NCI-H146 (cell line): Measurements from ENCODE around the gene GJC3.
"Not testable (repeated sequence)": the region's sequence is repeated elsewhere in the genome, so short reads cannot be mapped to it uniquely, and the experiment has no call there.

ENCODE experiments used
- DNase-seq: peaks from one replicate; lab custom pipeline; 2025; lab: John Stamatoyannopoulos, UW

GJC3 gene

DNA sequence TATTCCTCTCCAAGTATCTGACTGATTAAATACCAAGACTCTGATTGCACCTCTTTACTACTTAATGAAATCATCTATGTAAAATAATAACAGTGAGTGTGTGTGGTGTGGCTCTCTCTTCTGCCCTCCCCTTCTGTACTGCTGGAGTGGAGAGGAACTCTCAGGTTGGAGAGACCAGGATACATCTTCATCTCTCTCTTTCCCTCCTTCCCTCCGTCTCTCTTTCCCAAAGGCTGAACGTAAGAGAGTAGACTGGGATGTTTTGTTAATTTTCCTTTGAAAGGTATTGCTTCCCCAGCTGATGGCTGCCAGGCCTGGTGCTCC, 272 bp upstream of the GJC3 start:
- DNase-seq, result no peak

DNA sequence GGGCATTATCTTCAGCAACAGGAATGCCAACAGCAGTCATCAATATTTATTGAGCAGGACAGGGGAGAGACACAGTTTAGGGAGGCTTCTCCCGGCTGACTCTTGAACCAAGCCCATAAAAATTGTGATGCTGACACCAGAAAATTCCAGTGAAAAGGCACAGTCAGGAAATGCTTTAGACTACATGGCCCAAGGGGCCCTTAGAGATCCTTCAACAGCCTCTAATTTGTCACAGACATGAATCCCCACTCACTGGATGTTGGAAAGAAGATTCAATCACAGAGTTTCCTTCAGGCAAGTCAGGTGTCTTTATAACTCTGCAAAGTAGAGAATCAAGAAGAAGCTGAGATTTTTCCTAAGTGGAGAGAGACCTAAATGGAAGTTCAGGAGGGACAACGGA, 1.2 kb downstream of the GJC3 start:
- no peak for DNase-seq

DNA sequence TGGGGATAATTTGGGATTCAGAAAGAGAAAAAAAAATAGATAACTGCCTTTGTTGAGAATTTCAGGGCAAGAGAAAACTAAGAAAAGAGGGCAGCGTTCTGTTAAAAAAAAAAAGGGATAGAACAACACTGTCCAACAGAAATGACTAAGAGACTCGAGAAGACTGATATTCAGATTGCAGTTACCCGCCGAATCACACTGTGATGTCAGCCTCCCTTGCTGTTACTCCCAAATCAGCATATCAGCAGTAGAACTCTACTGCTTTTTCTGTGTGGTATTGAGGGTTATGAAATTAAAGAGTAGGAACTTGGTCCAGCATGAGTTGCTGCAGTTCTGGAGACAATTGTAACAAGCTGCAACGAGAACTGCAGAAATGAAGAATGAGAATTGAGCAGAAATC, 1.9 kb downstream of the GJC3 start:
- no peak for DNase-seq

DNA sequence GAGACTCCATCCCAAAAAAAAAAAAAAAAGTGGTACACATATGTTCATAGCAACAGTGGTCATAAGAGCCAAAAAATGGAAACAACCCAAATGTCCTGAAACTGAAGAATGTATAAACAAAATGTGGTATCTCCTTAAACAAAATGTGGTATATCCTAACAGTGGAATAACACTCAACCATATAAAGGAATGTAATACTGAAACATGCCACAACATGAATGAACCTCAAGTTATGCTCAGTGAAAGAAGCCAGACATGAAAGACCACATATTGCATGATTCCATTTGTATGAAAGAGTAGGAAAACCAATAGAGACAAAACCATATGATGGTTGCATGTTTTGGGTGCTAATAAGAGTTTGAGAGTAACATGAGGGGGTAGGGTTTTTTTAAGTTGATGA, 3.1 kb downstream of the GJC3 start:
- no peak for DNase-seq

DNA sequence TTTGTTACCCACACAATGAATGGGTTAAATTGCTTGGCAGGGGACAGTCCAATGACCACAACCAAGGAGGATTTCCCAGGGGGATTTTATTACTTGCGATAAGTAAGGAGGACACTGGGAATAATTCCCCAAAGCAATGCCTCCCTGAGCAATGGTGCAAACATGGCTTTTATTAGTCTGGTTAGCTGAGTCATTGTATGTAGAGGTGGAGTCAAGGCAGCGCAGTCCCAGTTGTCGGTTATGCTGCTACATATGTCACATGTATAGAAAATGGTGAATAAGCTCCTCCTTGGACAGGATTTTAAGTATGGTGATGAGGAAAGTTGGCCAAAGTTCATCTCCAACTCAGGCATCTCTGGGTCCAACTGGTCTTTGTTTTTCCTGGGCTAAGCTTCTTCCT, 6.2 kb downstream of the GJC3 start:
- no peak for DNase-seq

DNA sequence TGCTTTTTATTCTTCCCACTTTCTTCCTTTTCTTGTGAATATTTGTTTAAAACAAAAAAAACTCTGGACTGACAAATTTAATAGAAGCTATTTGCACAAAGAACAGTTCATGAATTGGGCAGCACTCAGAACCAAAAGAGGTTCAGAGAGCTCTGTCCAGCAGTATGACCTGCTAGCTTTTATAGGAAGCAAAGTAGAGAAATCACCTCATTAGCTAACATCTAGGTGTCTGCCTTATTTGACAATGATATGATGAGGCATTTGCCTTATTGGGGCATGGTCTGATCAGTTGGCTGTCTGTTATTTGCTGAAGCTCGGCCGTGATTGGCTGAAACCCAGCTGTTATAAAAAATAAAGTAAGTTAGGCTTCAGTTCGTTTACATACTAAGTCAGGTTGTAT, 9.3 kb downstream of the GJC3 start:
- DNase-seq, result no peak

DNA sequence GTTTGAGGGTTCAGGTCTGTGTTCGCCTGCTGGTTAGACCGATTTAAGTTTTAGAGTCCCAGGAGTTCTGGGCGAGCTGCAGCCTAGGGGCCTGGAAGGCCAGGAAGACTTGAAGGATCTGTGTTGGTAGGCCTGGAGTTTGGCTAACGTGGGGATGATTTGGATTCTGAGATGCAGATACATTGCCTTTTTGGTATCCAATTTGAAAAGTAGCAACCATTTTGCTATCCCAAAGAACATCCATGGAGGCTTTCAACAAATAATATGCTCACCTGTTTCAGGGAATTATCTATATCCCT, 9.7 kb downstream of the GJC3 start:
- no peak for DNase-seq

DNA sequence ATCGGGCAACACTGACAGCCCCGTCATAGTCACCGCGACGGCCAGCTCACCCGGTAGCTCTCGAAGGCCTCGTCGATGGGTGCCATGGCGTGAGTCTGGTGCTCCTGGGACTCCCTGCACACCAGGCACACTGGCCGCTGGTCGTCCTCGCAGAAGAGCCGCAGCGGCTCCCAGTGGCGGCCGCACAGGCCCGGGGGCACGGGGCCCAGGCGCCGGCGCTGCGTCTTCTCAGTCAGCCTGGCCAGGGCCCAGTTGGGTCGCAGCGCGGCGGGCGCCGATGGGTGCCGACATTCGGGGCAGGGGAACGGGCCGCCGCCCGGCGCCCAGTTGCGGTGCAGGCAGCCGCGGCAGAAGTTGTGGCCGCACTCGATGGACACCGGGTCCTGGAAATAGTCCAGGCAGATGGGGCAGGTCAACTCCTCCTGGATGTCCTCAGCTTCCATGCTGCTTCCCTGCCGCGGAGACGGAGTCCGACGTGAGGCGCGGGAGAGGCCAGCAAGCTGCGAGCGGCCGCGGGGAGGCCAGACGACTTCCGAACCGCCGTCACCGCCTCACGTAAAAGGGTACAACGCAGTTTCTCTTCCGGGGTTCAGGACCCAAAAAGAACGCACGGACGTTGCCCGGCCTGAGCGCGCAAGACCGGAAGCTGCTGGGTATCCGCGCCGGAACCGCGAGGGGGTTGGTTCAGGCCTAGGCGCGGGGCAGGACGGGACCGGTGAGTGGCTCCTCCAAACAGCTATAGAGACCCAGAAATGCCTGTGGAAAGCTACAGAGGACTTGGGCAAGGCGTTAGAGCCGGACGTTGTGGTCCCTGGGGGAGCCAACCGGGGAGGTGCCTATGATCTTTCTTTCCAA, 10.2 kb downstream of the GJC3 start, which contains the start of gene TRIM4:
TSS of gene TRIM4 (minus strand) at position 572 of the 855 bp plus-strand sequence. CDS start at position 443, 129 bp downstream.
- peak; percentile 88 for DNase-seq

DNA sequence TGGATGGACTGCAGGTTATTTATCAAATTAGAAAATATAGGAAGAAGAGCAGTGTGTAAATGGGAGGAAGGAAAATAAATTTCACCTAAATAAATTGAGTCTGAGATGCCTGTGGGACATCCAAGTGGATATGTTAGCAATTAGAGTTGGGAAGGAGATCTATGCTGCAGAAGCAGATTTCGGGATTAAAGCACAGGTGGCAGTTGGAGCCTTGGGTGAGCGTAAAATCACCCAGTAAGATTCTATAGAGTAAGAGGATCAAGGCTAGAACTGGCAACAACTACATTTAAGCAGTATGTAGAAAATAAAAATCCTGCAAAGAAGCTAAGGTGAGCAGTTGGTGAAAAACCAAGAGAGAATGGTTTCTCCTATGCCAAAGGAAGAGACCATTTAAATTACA, 18.4 kb downstream of the GJC3 start:
- no peak for DNase-seq

DNA sequence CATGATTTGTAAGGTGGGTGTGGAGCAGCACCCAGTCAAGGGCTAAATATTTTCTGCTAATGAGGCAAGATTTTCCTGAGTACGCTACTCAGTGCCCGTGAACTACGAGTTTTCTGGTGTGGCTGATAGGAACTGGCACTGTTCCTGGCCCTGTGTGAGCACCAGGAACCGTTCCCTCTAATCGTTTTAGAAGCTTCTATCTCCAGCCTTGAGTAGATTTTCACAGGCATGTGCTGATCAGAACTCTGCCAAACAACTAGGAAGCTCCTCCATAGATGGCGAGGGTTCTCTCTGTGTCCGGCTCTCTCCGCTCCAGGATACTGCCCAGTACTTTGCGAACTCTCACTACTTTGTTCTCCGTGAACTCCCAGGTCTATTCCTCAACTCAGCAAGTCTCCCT, 27.8 kb downstream of the GJC3 start:
- DNase-seq, result no peak

DNA sequence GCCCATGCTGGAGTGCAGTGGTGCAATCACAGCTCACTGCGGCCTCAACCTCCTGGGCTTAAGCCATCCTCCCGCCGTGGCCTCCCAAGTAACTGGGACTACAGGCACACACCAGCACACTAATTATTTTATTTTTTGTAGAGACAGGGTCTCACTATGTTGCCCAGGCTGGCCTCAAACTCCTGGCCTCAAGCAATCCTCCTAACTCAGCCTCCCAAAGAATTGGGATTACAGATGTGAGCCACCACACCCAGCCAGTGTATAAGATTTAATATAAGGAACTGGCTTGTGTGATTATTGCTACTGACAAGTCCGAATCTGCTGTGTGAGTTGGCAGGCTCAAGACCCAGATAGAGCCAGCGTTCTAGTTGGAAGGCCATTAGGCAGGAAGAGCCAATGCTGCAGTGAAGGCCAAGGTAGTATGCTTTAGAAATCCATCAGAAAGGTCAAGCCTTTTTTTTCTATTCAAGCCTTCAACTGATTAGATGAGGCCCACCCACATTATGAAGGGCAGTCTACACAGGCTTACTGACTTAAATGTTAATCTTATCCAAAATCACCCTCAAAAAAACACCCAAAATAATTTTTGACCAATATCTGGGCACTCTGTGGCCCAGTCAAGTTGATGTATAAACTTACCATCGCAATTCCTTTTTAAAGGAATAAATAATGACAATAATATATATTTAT, 29.4 kb downstream of the GJC3 start:
- no peak for DNase-seq

DNA sequence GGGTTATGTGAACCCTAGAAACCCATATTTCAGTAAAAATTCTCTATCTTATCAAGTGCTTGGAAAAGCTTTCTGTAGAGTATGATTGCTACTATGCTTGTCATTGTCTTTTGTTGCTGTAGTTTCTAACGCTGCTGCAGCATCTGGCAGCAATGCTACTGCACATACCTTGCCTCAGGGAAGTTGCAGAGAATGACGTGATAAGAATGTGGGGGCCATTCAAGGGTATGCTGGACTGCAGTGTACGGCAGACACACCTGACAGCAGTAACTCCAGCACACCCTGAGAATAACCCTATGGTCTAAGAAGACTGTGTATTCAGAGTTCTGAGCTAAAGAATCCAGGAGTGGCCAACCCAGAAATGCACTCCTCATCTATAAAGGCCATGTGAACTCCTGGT, 30.6 kb downstream of the GJC3 start:
- no peak for DNase-seq

DNA sequence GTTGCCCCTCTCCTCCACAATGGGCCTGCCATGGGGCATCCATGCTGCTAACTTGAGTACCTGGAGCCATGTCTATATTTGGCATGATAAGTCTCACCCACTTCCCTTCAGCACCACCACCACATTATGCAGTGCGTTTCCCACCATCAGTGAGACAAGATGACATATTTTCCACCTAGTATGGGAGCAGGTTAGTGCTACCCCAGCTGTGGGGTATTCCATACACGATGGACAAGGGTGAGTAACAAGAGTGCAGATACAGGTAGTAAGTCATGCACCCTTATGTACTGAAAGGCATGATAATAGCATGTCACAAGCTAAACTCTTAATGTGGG, 31.4 kb downstream of the GJC3 start:
- DNase-seq, result no peak

DNA sequence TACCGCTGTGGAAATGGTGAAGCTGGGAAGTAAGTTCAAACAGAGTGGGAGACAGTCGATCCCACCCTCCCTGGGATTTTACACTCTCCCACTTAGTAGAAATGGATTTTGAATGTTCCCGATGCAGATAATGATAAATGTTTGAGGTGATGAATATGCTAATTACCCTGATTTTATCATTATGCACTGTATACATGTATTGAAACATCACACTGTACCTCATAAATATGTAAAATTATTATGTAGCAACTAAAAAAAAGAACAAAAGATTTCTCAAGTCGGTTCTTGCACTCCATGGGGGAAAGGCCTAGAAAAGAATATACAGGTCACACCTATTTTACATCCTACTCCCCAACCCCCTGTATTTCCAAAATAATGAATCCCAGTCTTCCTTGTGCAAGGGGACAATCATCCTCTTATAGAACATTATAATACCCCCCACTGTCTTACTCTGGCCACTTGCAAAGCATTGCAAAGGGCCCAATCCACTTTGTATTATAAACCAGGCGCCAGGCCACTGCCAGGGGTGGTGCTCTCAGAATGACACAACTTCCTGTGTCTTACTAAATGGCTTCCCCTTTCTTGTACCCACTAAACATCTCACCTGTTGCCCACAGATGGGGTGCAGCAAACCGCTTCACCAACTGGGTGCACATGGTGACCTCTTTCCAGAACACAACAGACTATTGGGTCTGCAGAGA, 31.9 kb downstream of the GJC3 start:
- DNase-seq, result no peak

DNA sequence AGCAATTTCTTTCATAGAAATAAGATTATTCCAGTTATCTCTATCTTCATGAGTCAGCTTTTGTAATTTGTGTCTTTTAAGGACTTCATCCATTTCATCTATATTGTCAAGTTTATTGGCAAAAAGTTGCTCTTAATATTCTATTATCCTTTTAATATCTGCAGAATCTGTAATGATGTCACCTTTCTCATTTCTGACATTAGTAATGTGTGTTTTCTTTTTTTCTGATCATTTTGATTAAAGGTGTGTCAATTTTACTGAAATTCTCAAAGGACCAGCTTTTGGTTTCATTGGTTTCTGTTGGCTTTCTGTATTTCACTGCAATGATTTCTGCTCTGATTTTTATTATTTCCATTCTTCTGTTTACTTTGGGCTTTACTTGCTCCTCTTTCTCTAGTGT, 34.7 kb downstream of the GJC3 start:
- DNase-seq, result no peak

DNA sequence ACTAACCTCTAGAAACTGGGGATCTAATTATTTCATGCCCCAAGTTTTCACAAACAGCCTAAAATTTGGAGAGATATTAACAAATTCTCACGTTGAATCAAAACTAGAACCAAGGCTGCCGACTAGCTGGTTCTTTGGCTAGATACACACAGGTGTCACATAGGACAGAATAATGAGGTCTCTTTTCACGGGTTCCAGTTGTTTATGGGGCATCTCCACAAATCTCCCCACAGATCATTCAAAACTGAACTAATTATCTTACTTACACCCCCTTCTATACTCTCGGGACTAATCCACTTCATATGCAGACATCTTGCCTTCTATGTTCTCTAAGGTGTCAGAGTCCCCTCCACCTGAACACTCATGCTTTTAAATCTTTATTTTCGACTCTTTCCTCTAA, 36.1 kb downstream of the GJC3 start:
- DNase-seq, result no peak

DNA sequence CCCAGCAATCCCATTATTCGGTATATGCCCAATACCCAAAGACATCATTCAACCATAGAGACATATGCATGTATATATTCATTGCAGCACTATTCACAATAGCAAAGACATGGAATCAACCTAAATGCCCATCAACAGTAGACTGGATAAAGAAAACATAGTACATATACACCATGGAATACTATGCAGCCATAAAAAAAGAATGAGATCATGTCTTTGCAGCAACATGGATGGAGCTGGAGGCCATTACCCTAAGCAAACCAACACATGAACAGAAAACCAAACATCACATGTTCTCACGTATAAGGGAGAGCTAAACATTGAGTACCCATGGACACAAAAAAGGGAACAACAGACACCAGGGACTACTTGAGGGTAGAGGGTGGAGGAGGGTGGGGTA, 39.1 kb downstream of the GJC3 start:
- DNase-seq, result not testable (repeated sequence)

DNA sequence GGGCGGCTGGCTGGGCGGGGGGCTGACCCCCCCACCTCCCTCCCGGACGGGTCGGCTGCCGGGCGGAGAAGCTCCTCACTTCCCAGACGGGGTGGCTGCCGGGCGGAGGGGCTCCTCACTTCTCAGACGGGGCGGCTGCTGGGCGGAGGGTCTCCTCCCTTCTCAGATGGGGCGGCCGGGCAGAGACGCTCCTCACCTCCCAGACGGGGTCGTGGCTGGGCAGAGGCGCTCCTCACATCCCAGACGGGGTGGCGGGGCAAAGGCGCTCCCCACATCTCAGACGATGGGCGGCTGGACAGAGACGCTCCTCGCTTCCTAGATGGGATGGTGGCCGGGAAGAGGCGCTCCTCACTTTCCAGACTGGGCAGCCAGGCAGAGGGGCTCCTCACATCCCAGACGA, 41.1 kb downstream of the GJC3 start:
- not testable (repeated sequence) for DNase-seq

DNA sequence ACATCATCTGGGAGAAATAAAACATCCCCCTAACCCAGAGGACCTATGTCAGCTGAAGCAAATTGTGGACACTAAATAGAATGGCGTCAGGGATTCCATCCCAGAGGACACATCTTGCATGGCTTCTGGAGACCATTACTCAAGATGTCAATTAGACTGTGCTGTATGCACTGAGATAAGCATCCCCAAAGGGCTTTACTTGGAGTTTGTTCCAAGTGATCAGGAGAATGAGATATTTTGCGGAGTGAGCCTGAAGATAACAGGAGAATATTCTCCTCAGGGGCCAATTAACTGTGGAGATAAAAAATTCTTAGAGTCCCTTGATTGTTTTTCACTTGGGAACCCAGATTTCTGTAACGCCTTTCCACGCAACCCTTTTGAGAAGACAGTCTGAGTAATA, 48.0 kb downstream of the GJC3 start:
- DNase-seq, result no peak

DNA sequence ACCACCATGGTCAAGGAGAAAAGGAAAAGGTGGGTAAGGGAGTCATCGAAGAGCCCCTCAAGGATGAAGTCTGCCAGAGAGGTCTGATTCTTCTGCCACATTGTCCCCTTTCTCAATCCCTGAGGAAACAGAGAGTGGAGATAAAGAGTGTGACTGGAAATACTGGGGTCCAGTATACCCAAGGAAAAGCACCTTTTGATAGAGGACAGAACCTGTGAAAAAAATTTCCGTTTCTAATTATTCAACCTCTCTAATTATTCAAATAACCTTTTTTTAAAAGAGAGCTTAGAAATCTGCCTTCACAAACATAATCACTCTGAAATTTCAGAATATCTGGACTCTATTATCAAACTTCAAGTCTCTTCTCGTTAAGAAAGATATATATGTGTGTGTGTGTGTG, 52.5 kb downstream of the GJC3 start, which contains the start of gene OR2AE1:
TSS of gene OR2AE1 (minus strand) at position 101 of the 400 bp plus-strand sequence. CDS start at position 101, 0 bp downstream.
- DNase-seq, result no peak

DNA sequence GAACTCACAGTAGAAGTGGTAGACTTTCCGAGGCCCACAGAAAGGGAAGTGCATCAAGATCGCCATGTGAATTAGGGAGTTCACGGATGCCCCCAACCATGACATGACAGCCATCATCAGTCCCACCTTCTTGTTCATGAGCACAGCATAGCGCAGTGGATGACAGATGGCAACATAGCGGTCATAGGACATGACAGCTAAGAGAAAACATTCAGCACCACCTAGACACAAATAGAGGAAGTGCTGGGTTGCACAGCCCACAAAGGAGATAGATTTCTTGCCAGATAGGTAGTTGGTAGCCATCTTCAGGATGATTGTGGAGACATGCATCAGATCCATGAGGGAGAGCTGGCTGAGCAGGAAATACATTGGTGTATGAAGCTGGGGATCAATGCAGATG, 52.9 kb downstream of the GJC3 start:
- no peak for DNase-seq
